Upper lobe of right lung (tissue), 1 donor: Measurements from ENCODE around the gene MGAT4A. TPM values are rescaled to one million over a fixed set of nuclear protein-coding genes. Genes with fewer than 3 reads are reported as not detected.
A peak's percentile ranks its signal among the peaks of the same experiment; 100 is the strongest.

Experiments used
- ATAC-seq: fragments of 200-7000 bp; cut with Tn5 transposase; one replicate; pipeline ENCODE4 v1.9.1; 2020; ENCODE audit warnings: mild to moderate bottlenecking, moderate library complexity
- DNase-seq: peaks from one replicate; pipeline ENCODE4 v3.0.0-alpha.2; 2020
- H3K27ac ChIP-seq: fragments of 200-600 bp; one replicate; pipeline ENCODE4 v1.8.0; 2022
- H3K27me3 ChIP-seq: fragments of 200-600 bp; one replicate; pipeline ENCODE4 v1.8.0; 2022; ENCODE audit warnings: mild to moderate bottlenecking
- H3K36me3 ChIP-seq: fragments of 200-600 bp; one replicate; pipeline ENCODE4 v1.8.0; 2022
- H3K4me1 ChIP-seq: fragments of 200-600 bp; one replicate; pipeline ENCODE4 v1.8.0; 2022
- H3K4me3 ChIP-seq: fragments of 200-600 bp; one replicate; pipeline ENCODE4 v1.8.0; 2022; ENCODE audit warnings: mild to moderate bottlenecking
- H3K9me3 ChIP-seq: fragments of 200-600 bp; one replicate; pipeline ENCODE4 v1.8.0; 2022
- CTCF ChIP-seq: fragments of 200-600 bp; IDR thresholded peaks from one replicate; pipeline ENCODE4 v1.8.0; 2022; ENCODE audit warnings: antibody characterized with exemption
- intact Hi-C: fragments of 100-400 bp; cut with DNase I; formaldehyde crosslinking; loops from one replicate; pipeline ENCODE4 v1.11.0; 2022
- long read RNA-seq: library from polyadenylated mRNA; unstranded; transcript quantifications from one replicate; pipeline ENCODE4 v2.0.0, GENCODE V29; 2021
- total RNA-seq: library from RNA; stranded (reverse); fragmentation: NEBNext Ultra II Directional; extraction: Animal tissue kit (Norgen Biotek cat#: 25700); gene quantifications from one replicate; pipeline ENCODE4 v1.2.1, GENCODE V29; 2021
- donor health status: DM: no; HTN: yes; CAD: no; lungs with severe emphysema.

The MGAT4A gene
- 85.8 TPM for total RNA-seq
- long read RNA-seq, full-length matches to known transcripts = 32 of 58 reads
- long read RNA-seq, partial matches to known transcripts = 3 of 58 reads
- long read RNA-seq, other reads (novel, unspliced or antisense) = 23 of 58 reads

GRCh38 chr2:98731041-98731893 lies at the start of gene MGAT4A:
Gene MGAT4A (minus strand): TSS chr2:98731132. CDS start chr2:98726332, 4,800 bp downstream.
- no peak for TF ChIP-seq CTCF
- peak; percentile 96 for ATAC-seq
- Histone ChIP-seq H3K4me1 (peaks cover 33% of the 10 kb centered on the region), H3K27me3 (no peaks in the 10 kb centered on the region), H3K4me3 (peak within 1 kb of the TSS; percentile 82), H3K36me3 (no peaks in the 10 kb centered on the region), H3K9me3 (no peaks in the 10 kb centered on the region), H3K27ac (peak within 1 kb of the TSS; percentile 91)
- peak; percentile 92 for DNase-seq
- intact Hi-C loops = no loop called here

GRCh38 chr2:98778741-98779483 lies 48.0 kb upstream of the MGAT4A start:
- intact Hi-C loops = no loop called here
- DNase-seq = no peak
- no peak overlapping the region for H3K27ac ChIP-seq
- H3K36me3 ChIP-seq = no peaks in the 10 kb centered on the region
- no peak for ATAC-seq
- no peaks in the 10 kb centered on the region for H3K4me1 ChIP-seq
- no peaks in the 10 kb centered on the region for H3K27me3 ChIP-seq
- TF ChIP-seq CTCF = no peak
- no peaks in the 10 kb centered on the region for H3K9me3 ChIP-seq
- H3K4me3 ChIP-seq = no peak overlapping the region

GRCh38 chr2:98778151-98778550 lies 47.2 kb upstream of the MGAT4A start:
- intact Hi-C loops = no loop called here

GRCh38 chr2:98777710-98778109 lies 46.8 kb upstream of the MGAT4A start:
- Histone ChIP-seq H3K9me3 (no peaks in the 10 kb centered on the region), H3K27me3 (no peaks in the 10 kb centered on the region), H3K4me3 (no peak overlapping the region), H3K4me1 (peaks cover 3% of the 10 kb centered on the region), H3K36me3 (no peaks in the 10 kb centered on the region), H3K27ac (no peak overlapping the region)
- ATAC-seq = no peak
- DNase-seq = no peak
- no peak for TF ChIP-seq CTCF
- intact Hi-C loops = no loop called here

More at GRCh38 chr2:98778151-98778550, 47.2 kb upstream of the MGAT4A start:
- H3K27me3 ChIP-seq = no peaks in the 10 kb centered on the region
- TF ChIP-seq CTCF = no peak
- H3K4me1 ChIP-seq = no peaks in the 10 kb centered on the region
- no peaks in the 10 kb centered on the region for H3K36me3 ChIP-seq
- H3K9me3 ChIP-seq = no peaks in the 10 kb centered on the region
- ATAC-seq = no peak
- no peak overlapping the region for H3K27ac ChIP-seq
- no peak for DNase-seq
- no peak overlapping the region for H3K4me3 ChIP-seq

- intact Hi-C loops = no loop called here
- DNase-seq = no peak
- no peaks in the 10 kb centered on the region for H3K36me3 ChIP-seq
- H3K4me3 ChIP-seq = no peak overlapping the region
- H3K4me1 ChIP-seq = peaks cover 9% of the 10 kb centered on the region
- no peak overlapping the region for H3K27ac ChIP-seq
- H3K9me3 ChIP-seq = no peaks in the 10 kb centered on the region
- H3K27me3 ChIP-seq = no peaks in the 10 kb centered on the region
- no peak for TF ChIP-seq CTCF
- ATAC-seq = no peak
Observed at GRCh38 chr2:98777076-98777475, 46.1 kb upstream of the MGAT4A start.
